ENCODE measurements around the gene ANKRD30A. TPM values are rescaled to one million over a fixed set of nuclear protein-coding genes. Genes with fewer than 3 reads are reported as not detected.
"Not testable (repeated sequence)": the region's sequence is repeated elsewhere in the genome, so short reads cannot be mapped to it uniquely, and the experiment has no call there.

ANKRD30A gene
- total RNA-seq, 6 experiments from 2014 or later, result not detected

DNA sequence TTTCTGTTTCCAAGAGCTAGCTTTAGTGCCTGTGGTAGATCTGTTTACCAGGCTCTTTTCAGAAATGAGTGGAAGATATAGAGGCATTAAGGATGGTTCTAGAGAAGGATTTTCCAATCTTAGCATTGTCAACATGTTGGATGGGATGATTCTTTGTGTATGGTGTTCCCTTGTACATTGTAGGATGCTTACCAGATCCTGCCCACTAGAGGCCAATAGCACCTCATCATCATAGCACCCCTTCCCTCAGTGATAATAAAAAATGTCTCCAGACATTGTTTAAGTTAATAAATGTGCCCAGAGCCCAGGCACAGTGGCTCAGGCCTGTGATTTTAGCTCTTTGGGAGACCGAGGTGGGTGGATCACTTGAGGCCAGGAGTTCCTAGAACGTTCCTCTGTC lies 121.2 kb downstream of the ANKRD30A start:
- Mint-ChIP-seq H3K9me3 (peaks cover 48% of the 10 kb centered on the region), H3K4me1 (ENCODE audit: low read depth) (no peaks in the 10 kb centered on the region), H3K4me3 (no peak overlapping the region), H3K27ac (no peak overlapping the region), H3K27me3 (ENCODE audit: insufficient read depth) (peaks cover 2% of the 10 kb centered on the region), H3K36me3 (ENCODE audit: low read depth) (no peaks in the 10 kb centered on the region)
- DNase-seq, result no peak
- TF ChIP-seq, protein P1, sequence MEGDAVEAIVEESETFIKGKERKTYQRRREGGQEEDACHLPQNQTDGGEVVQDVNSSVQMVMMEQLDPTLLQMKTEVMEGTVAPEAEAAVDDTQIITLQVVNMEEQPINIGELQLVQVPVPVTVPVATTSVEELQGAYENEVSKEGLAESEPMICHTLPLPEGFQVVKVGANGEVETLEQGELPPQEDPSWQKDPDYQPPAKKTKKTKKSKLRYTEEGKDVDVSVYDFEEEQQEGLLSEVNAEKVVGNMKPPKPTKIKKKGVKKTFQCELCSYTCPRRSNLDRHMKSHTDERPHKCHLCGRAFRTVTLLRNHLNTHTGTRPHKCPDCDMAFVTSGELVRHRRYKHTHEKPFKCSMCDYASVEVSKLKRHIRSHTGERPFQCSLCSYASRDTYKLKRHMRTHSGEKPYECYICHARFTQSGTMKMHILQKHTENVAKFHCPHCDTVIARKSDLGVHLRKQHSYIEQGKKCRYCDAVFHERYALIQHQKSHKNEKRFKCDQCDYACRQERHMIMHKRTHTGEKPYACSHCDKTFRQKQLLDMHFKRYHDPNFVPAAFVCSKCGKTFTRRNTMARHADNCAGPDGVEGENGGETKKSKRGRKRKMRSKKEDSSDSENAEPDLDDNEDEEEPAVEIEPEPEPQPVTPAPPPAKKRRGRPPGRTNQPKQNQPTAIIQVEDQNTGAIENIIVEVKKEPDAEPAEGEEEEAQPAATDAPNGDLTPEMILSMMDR (IDR thresholded peaks at IDR 0.05), result no peak

DNA sequence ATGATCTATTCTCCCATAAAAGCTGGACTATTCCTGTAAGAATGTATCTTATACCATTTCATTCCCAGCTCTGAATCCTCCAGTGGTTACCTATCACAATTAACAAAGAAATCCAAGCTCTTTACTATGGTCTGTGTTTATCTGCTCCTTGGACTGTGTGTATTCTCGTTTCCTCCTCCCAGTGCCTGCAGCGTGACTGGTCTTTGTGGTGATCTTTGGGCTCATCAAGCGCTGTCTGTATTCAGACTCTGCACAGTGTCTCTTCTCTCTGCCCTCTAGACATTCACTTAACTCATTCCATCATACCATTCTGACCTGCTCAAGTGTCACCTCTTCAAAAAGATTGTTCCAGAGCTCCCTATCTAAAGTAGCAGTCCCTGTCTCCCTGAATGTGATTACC lies 130.4 kb downstream of the ANKRD30A start:
- not testable (repeated sequence) for H3K27me3 Mint-ChIP-seq (ENCODE audit: insufficient read depth); H3K36me3 Mint-ChIP-seq (ENCODE audit: low read depth); H3K4me3 Mint-ChIP-seq; H3K4me1 Mint-ChIP-seq (ENCODE audit: low read depth); DNase-seq; H3K27ac Mint-ChIP-seq
- H3K9me3 Mint-ChIP-seq, result peaks cover 53% of the 10 kb centered on the region

DNA sequence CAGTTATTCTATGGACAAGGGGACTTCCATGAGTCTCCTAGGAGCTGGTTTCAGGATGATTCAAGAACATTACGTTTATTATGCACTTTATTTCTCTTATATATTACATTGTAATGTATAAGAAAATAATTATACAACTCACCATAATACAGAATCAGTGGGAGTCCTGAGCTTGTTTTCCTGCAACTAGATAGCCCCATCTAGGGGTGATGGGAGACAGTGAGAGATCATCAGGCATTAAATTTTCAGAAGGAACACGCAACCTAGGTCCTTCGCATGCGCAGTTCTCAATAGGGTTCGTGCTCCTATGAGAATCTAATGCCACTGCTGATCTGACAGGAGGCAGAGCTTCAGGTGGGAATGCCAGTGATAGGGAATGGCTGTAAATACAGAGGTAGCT lies 137.9 kb downstream of the ANKRD30A start:
- TF ChIP-seq, protein P1 (IDR thresholded peaks at IDR 0.05), result no peak
- Mint-ChIP-seq H3K27ac (no peak overlapping the region), H3K9me3 (peaks cover 65% of the 10 kb centered on the region), H3K36me3 (ENCODE audit: low read depth) (0 out of 2 replicates have a peak, but pooled peaks cover 5% of the 10 kb centered on the region), H3K27me3 (ENCODE audit: insufficient read depth) (no peaks in the 10 kb centered on the region), H3K4me1 (ENCODE audit: low read depth) (no peaks in the 10 kb centered on the region), H3K4me3 (no peak overlapping the region)
- DNase-seq, result no peak

DNA sequence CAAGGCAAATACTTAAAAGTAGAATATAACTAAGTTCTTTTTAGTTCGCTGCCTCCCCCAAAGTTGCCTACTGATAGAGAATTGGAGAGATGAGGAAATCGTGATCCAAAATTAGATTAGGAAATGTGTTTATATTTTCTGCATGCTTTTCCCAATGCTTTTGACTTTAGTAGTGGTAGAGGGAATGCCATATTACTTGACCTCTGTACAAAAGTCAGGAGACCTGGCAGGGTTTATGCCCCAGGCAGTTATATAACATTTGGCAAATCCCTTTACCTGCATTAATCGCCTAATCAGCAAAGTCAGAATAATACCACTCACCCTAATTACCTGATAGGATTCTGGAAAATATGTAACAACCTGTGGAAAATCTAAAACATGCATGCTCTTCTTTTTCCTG lies 142.9 kb downstream of the ANKRD30A start:
- TF ChIP-seq, protein P1 (IDR thresholded peaks at IDR 0.05), result no peak
- H3K27ac Mint-ChIP-seq, result no peak overlapping the region
- no peak overlapping the region for H3K4me3 Mint-ChIP-seq
- DNase-seq, result no peak
- H3K4me1 Mint-ChIP-seq (ENCODE audit: low read depth), result no peaks in the 10 kb centered on the region
- peaks cover 58% of the 10 kb centered on the region for H3K9me3 Mint-ChIP-seq
- no peaks in the 10 kb centered on the region for H3K27me3 Mint-ChIP-seq (ENCODE audit: insufficient read depth)
- H3K36me3 Mint-ChIP-seq (ENCODE audit: low read depth), result 0 out of 2 replicates have a peak, but pooled peaks cover 5% of the 10 kb centered on the region

DNA sequence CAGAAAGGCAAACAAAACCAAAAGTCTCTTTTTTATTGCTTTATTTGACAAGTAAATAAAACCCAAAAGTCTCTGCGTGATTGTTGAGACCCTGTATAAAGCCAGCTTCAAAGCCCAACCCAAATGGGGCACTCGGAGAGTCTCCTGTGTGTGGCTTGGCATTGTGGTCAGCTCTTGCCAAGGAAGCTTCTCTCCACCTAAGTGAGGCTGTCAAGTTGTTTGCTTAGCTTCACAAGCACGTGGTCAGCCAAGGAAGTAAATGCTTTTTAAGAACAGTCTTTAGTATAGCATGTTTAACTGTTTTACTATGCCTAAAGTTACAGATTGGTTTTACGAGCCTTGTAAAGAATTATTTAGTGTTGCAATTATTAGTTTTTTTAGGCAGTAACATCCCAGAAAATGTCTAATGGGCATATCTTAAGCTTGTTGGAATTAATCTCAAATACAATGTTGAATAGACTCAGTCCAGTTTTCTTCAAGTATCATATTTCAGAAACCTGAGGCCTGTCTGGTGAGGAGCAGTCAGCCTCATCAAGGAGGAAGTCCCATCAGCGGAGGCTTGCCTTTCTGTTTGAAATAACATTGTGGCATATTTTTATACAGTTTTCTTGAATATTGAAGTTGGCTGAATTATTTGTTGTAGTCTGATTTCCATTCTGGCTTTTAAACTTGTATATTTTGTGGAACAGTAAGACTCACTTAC lies 144.3 kb downstream of the ANKRD30A start:
- H3K4me3 Mint-ChIP-seq, result no peak overlapping the region
- peaks cover 59% of the 10 kb centered on the region for H3K9me3 Mint-ChIP-seq
- H3K27me3 Mint-ChIP-seq (ENCODE audit: insufficient read depth), result no peaks in the 10 kb centered on the region
- DNase-seq, result no peak
- H3K36me3 Mint-ChIP-seq (ENCODE audit: low read depth), result no peaks in the 10 kb centered on the region
- TF ChIP-seq, protein P1 (IDR thresholded peaks at IDR 0.05), result no peak
- no peak overlapping the region for H3K27ac Mint-ChIP-seq
- H3K4me1 Mint-ChIP-seq (ENCODE audit: low read depth), result no peaks in the 10 kb centered on the region

DNA sequence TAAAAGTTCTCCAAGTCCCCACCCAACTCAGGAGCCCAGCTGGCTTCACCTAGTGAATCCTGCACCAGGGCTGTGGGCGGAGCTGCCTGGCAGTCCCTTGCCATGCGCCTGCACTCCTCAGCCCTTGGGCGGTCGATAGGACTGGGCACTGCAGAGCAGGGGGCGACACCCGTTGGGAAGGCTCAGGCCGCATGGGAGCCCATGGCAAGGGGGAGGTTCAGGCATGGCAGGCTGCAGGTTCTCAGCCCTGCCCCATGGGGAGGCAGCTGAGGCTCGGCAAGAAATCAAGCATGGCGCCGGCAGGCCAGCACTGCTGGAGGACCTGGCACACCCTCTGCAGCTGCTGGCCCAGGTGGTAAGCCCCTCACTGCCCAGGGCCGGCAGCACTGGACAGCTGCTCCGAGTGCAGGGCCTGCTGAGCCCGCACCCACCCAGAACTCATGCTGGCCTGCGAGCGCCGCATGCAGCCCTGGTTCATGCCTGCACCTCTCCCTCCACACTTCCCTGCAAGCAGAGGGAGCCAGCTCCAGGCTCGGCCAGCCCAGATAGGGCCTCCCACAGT lies 149.9 kb downstream of the ANKRD30A start:
- Mint-ChIP-seq H3K4me3 (no peak overlapping the region), H3K9me3 (peaks cover 63% of the 10 kb centered on the region), H3K4me1 (ENCODE audit: low read depth) (no peaks in the 10 kb centered on the region), H3K36me3 (ENCODE audit: low read depth) (no peaks in the 10 kb centered on the region), H3K27me3 (ENCODE audit: insufficient read depth) (no peaks in the 10 kb centered on the region), H3K27ac (no peak overlapping the region)
- no peak for DNase-seq
- TF ChIP-seq, protein P1 (IDR thresholded peaks at IDR 0.05), result no peak

All from HFFc6 (cell line).